ENCODE results near the gene TMEM62. TPM values are rescaled to one million over a fixed set of nuclear protein-coding genes. Genes with fewer than 3 reads are reported as not detected.

The TMEM62 gene
- total and polyA plus RNA-seq, 2 of the 8 experiments (the other 6 are each of a cell fraction or from before 2014, with no cell fraction given) = 2.0 to 4.0 TPM

- Histone ChIP-seq H3K27me3 (replicated peaks in 1 of 4; ENCODE audit: control insufficient read depth in 3 of 4, extremely low read depth in 1 of 4, insufficient read depth in 3 of 4, low read length in 3 of 4) (no peaks in the 10 kb centered on the region), H3K4me1 (replicated peaks in 1 of 4; ENCODE audit: control insufficient read depth in 3 of 4, insufficient read depth in 4 of 4, low read length in 3 of 4) (peaks cover 0 to 2% (median 0%) of the 10 kb centered on the region in 4 experiments; a peak in 2 of 7 replicates), H3K4me3 (ENCODE audit: extremely low read depth in 1 of 4, insufficient read depth in 2 of 4, low read depth in 3 of 4, low read length in 4 of 4) (no peak overlapping the region), H2AK5ac (ENCODE audit: low read depth, low read length) (no peak overlapping the region), H2BK5ac (ENCODE audit: low read depth, low read length) (no peak overlapping the region), H2BK120ac (replicated peaks; ENCODE audit: low read depth, low read length) (no peak overlapping the region), H3K36me3 (ENCODE audit: control insufficient read depth in 2 of 4, insufficient read depth in 4 of 4, low read length in 3 of 4) (peaks cover 0 to 21% (median 11%) of the 10 kb centered on the region in 4 experiments; a peak in 4 of 8 replicates), H3K79me2 (ENCODE audit: control insufficient read depth in 1 of 2, insufficient read depth in 2 of 2, low read length in 2 of 2) (peaks cover 0 to 19% of the 10 kb centered on the region in 2 experiments; a peak in 2 of 4 replicates), H4K5ac (ENCODE audit: insufficient read length, low read depth, low read length) (no peak overlapping the region), H3K23me2 (ENCODE audit: low read depth, low read length) (no peaks in the 10 kb centered on the region), H3K4ac (replicated peaks; ENCODE audit: insufficient read length, low read depth, low read length) (no peak overlapping the region), H3K4me2 (ENCODE audit: insufficient read depth in 1 of 2, low read depth in 2 of 2, low read length in 2 of 2) (no peak overlapping the region), H3K27ac (ENCODE audit: low read depth, low read length) (no peak overlapping the region), H2BK20ac (ENCODE audit: low read length) (no peak overlapping the region), H3K79me1 (ENCODE audit: low read depth, low read length) (no peaks in the 10 kb centered on the region; the same call in 1 of the 2 replicates), H2BK15ac (ENCODE audit: low read length) (no peak overlapping the region), H3K9me3 (ENCODE audit: insufficient read depth in 2 of 2, low read depth in 1 of 2, low read length in 1 of 2) (no peaks in the 10 kb centered on the region), H3K14ac (ENCODE audit: insufficient read length) (no peak overlapping the region), H2AFZ (ENCODE audit: low read length) (no peak overlapping the region), H3K9ac (replicated peaks in 1 of 4; ENCODE audit: extremely low read depth in 1 of 4, low read depth in 3 of 4, low read length in 3 of 4) (no peak overlapping the region), H3K23ac (ENCODE audit: insufficient read length) (no peak overlapping the region), H4K20me1 (replicated peaks in 1 of 2; ENCODE audit: control insufficient read depth in 1 of 2, insufficient read depth in 2 of 2, low read length in 2 of 2) (no peaks in the 10 kb centered on the region), H4K8ac (ENCODE audit: extremely low read depth, insufficient read depth, low read length) (no peak overlapping the region), H2BK12ac (ENCODE audit: low read depth, low read length) (no peak overlapping the region), H3K56ac (replicated peaks; ENCODE audit: insufficient read length, low read depth, low read length) (no peak overlapping the region), H3K18ac (ENCODE audit: extremely low read depth, low read length) (no peak overlapping the region), H4K91ac (replicated peaks; ENCODE audit: insufficient read length, low read length) (no peak overlapping the region)
- FAIRE-seq (no peak), DNase-seq (ENCODE audit: low read depth in 1 of 2, low spot score in 2 of 2) (no peak)
- POLR2A ChIA-PET (ENCODE audit: partially characterized antibody) = interaction anchor here (0.6 to 1.2 kb wide), 2 partner anchors 10 to 39 kb away, joined by 3 read pairs; no protein-coding TSS in a partner anchor
- CTCF ChIA-PET (ENCODE audit: partially characterized antibody) = interaction anchor here (0.7 to 1.2 kb wide), 3 partner anchors 17 to 200 kb away, joined by 3 read pairs; no protein-coding TSS in a partner anchor
- TF ChIP-seq TAF7 (optimal IDR thresholded peaks at IDR 0.05; ENCODE audit: borderline replicate concordance, low read depth, low read length) (no peak), MAX (IDR thresholded peaks at IDR 0.05) (no peak), ZNF274 (IDR thresholded peaks at IDR 0.05; ENCODE audit: borderline replicate concordance, extremely low read depth, low read length) (no peak), HDAC2 (IDR thresholded peaks at IDR 0.05; ENCODE audit: borderline replicate concordance in 1 of 2, low read depth in 2 of 2, low read length in 2 of 2) (no peak), EGR1 (IDR thresholded peaks at IDR 0.05; ENCODE audit: borderline replicate concordance, low read depth, low read length) (no peak), KDM1A (IDR thresholded peaks at IDR 0.05; ENCODE audit: borderline replicate concordance, low read length) (no peak)
These were observed 47.5 kb upstream of the TMEM62 start for GRCh38 chr15:43085921-43086320.
